NCI-H460 (cell line): ENCODE results near the gene RTN3. TPM values are rescaled to one million over a fixed set of nuclear protein-coding genes. Genes with fewer than 3 reads are reported as not detected.
A peak's percentile ranks its signal among the peaks of the same experiment; 100 is the strongest.

Experiments
- DNase-seq: peaks from one replicate; pipeline ENCODE4 v3.0.0-alpha.2; 2016; ENCODE audit warnings: low read depth; ENCODE audit errors: extremely low read depth
- total RNA-seq: library from RNA; depleted of rRNA; stranded (reverse); fragments of >200 nt; shearing (Covaris generic); gene quantifications from 2 replicates; pipeline ENCODE4 v1.2.3, GENCODE V29; 2014

Gene RTN3
- total RNA-seq, 1 experiment from 2014 or later = 115 TPM

DNA sequence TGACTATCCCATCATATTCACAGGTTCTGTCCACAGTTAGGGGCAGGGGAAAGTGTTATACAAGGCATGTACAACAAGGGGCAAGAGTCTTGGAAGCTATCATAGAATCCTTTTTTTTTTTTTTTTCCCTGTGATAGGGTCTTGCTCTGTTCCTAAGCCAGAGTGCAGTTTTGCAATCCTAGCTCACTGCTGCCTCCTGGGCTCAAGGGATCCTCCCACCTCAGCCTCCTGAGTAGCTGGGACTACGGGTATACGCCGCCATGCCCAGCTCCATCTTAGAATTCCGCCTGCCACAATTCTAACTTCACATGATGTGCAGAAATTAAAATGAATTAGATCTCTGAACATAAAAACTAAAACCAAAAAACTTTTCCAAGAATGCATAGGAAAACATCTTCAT, 55.6 kb downstream of the RTN3 start:
- no peak for DNase-seq

DNA sequence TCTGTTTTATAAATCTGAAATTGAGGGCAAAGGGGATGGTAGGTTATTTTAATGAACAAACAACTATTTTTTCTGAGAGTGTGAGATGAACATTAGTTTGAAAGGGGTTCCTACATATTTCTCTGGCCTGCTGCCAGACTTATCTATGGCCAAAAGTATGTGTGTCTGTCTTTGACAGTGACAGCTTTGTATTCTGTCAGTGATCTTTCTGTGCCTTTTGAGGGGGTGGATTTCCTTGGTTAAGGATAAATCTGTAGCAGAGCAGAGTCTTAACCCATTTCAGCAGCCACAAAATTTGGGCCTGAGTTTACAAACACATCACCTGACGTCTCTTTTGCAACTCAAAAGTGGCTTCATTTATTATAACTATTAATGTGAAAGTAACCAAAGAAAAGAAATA, 56.4 kb downstream of the RTN3 start:
- DNase-seq = no peak

DNA sequence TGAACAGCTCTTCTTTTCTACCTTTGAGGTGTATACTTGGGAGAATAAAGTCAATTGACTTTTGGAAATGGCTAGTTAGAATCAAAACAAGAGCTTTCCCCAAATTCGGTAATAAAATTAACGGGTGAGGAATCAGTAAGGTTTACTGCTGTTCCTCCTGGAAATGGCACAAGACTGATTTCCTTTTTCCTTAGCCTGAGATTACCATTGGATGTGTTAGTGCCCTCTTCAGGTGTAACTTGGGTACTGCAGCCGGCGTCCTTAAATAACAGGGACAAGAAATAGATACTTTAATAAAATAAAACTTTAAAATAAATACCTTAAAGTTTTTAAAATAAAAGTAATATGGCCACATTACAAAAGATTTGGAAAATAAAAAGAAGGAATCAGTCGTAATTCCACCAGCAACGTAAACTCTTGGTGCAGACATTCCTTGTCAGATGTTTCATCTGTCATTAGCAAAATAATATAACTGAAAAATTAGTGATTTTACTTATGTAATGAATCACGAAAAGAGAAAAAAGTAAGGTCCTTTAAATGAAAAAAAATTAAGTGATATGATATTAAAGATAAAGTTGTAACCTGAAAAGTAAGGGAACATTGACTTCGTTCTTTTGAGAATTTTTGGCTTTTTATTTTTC, 57.5 kb downstream of the RTN3 start:
- DNase-seq = peak; percentile 62

DNA sequence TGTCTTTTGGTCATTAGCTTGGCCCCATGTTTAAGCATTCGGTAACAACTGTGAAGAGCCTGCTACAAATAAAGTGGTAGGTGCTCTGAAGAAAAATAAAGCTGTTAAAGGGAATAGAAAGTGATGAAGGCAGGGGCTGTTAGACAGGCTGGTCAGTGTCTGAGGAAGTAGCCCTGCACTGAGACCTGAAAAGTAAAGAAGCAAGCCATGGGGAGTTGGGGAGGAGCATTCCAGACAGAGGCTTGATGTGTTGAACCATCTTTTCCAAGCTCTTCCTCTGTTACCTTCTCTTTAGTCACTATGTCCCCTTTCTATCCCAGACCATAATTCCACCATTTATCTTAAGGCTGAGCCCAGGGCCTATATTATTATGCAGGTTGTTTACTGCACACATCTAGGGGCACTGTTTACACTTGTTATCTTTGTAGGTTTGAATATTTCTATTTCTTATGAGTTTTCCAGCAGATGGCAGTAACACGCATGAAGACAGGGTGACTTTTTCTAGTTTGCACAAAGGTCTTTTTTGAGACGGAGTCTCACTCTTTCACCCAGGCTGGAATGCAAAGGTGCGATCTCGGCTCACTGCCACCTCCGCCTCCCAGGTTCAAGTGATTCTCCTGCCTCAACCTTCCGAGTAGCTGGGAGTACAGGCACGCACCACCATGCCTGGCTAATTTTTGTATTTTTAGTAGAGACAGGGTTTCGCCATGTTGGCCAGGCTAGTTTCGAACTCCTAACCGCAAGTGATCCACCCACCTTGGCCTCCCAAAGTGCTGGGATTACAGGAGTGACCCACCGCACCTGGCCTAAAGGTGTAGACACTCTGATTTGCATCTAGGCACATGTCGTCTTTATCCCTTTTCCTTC, 64.2 kb downstream of the RTN3 start:
- DNase-seq = no peak

- no peak for DNase-seq
Measured at GRCh38 chr11:63747011-63747410, 65.7 kb downstream of the RTN3 start.

- DNase-seq = no peak
Measured at GRCh38 chr11:63749624-63750023, 68.3 kb downstream of the RTN3 start.

GRCh38 chr11:63756919-63757761, 75.8 kb downstream of the RTN3 start:
- no peak for DNase-seq

DNA sequence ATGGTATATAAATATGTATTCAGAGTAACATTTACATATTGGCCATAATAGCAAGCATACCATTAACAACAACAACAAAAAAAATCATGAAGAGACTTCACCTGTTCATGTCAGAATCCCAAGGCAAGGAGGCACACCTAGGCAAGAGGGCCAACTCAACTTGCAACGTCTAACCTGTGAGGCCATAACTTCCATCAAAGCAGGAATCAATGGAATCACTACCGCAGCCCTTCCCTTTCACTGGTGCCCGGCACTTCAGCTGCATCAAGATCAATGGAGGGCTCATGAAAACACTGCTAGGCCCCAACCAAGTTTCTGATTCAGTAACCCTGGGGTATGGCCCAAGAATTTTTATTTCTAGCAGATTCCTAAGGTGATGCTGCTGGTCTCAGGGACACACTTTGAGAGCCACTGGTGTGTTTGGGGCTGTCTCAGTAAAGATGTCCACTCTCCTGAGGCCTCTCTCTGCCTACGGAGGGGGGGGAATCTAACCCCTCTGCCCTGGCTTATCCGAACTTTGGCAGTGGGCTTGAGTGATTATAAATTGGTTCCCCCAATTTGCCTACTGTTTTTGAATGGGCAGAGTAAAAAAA, 79.3 kb downstream of the RTN3 start:
- no peak for DNase-seq

DNA sequence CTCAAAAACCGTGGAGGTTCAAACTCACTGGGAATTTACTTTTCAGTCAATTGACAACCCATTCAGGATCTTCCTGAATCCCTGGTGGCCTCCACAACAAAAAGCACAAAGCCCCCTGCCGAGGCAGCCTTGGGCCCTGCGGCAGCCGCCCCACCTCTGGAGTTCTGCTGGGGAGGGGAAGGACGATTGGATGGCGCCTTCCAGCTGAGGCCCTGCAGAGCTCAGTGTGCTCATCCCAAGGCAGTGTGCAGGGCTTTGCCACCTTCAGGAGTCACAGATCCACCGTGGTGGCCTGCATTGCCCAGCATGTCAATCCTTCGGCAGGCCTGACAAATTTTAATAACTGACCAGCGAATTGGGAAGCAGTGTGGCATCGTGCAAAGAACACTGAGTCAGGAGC, 79.9 kb downstream of the RTN3 start:
- no peak for DNase-seq

GRCh38 chr11:63761931-63762653, 80.8 kb downstream of the RTN3 start:
- no peak for DNase-seq

- DNase-seq = no peak
Measured at GRCh38 chr11:63762654-63763495, 81.6 kb downstream of the RTN3 start.

DNA sequence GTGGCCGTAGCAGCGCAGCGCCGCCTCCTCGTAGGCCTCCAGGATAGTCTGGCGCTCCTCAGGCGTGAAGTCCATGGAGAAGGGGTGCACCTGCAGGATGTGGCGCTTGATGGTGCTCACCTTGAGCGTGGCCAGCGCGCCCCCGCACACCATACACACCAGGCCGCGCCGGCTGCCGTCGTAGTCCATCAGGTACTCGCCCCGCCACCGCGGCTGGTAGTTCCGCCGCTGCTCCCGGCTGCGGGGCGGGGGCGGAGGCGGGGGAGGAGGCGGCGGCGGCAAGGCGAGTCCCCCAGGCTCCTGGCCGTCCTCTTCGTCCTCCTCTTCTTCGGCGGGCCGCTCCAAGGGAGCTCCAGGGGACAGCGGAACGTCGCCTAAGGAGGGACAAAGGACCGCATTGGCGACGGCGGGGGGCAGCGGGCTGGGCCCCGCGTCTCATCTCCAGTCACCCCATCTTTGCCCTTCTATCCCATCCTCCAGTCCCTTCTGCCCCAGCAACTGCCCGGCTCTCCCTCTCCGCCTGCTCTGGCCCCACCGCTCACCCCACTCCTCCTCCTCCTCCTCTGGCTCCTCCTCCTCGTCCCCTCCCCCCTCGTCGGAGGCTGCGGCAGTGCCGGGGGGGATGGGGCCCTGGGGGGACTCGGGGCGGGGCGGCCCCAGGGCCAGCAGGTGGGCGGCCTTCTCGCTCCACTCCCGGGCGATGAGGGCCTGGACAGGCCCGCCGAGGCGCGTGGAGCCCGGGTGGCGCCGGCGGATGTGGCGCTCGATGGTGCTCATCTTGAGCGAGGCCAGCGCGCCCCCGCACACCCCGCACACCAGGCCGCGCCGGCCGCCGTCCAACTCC, 82.4 kb downstream of the RTN3 start:
- no peak for DNase-seq

DNA sequence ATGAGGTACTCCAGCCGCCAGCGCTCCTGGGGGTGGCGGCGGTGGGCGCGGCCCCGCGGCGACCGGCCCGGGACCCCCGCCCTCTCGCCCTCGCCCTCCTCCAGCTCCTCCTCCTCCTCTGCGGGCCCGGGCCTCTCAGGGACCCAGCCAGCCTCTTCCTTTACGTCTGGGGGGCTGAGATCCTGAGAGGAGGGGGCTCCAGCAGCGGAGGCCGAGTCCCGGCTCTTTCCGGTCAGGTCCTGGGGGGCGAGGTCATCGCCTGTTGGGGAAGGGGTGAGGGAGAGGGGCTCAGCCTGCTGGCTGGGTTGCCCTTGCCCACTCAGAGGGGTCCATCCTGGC, 83.0 kb downstream of the RTN3 start:
- no peak for DNase-seq

DNA sequence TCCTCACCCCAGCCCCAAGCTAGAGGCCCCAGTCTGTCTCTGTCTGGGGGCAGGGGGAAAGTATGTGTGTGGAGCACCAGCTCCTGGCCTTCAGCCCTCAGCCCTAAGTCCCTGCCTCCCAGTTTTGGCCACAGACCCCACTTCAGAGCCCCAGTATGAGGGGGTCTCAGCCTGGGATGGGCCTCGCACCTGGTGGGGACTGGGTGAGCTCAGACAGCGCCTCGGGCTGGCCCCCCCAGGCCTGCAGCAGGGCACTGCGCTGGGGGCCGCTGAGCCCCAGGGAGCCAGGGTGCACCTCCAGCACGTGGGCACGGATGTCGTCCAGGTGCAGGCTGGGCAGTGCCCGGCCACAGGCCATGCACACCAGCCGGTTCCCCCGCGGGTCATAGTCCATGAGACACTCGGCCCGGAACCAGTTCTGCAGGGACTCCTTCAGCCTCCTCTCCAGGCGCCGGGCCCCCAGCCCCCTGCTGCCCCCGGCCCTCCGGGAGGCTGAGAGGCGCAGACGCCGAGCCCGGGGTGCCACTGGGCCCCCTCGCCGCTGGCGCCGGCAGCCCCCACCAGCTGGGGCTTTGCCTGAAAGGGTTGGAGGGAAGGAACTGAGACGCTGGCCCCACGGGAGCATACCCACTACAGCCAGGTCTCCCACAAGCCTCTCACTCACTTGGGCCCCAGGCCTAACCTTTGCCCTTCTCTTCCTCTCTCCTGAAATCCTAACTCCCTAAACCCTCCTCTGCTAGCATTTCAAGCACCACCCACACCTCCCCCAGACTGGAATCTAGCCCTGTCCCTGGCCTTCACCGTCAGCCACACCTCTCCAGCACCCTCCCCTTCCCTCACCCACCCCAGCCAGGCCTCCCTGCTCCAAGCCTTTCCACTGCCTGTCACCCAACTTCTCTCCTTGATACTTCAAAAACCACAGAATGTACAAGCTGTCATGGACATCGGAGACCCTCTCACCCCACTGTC, 83.7 kb downstream of the RTN3 start:
- DNase-seq = no peak

DNA sequence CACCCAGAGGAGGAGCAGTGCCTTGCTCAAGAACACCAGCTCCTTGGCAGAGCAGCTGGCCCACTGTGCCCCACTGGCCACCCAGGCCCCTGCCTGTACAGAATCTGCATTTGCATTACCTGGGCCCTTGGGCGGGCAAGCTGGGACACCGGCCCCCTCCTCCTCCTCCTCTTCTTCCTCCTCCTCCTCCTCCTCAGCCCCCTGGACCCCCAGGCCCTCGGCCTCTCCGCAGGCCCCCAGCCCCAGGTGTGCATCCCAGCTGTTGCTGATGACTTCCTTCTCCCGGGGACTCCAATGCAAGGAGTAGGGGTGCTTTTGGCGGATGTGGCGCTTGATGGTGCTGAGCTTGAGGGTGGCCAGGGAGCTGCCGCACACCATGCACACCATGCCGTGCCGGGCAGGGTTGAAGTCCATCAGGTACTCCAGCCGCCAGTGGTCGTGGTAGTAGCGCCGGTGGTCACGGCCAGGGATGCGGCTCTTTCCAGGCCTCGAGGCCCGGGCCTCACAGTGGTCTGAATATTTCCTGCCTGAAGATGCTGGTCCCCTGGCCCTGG, 84.5 kb downstream of the RTN3 start:
- DNase-seq = no peak

- no peak for DNase-seq
Measured at GRCh38 chr11:63766531-63767235, 85.4 kb downstream of the RTN3 start.

DNA sequence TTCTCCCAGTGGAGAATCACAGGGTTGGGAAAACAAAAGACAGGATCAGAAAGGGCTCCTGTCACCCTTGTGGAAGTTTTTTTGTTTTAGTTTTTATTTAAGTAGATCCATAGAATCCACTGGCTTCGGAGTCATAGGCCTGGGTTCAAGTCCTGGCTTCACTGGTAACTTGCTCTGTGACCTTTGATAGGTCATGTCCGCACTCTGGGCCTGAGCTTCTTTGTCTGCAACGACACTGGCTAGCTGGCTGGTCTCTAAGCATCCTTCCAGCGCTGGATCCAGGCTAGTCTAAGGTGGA, 85.9 kb downstream of the RTN3 start:
- no peak for DNase-seq
